22Rv1 (cell line): ENCODE data around the gene KCNMB3.

Source experiments
- ZFX ChIP-seq: fragments of 450-650 bp; IDR thresholded peaks from 2 replicates; pipeline ENCODE4 v1.6.1; 2017; ENCODE audit warnings: antibody characterized with exemption, borderline replicate concordance
- TF ChIP-seq, protein P1 (sequence below): fragments of 450-650 bp; IDR thresholded peaks from 2 replicates; pipeline ENCODE4 v1.5.1; 2017; ENCODE audit warnings: mild to moderate bottlenecking

DNA sequence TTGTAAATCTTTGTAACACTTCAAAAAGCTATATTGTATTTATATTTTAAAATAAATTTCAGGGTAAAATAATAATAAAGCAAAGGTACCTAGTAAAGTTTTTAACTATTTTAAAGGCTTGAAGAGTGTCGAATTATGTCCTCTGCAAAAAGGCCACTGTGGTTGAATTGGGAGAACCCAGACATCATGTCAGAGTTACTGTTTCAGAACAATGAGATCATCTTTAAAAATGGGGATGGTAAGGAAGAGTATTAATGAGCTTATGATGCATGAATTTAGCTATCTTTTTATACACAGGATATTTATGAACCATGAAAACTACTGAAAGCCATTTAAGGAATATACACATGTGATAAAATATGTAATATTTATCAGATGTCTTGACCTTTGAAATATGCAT is 26.3 kb downstream of the KCNMB3 start:
- TF ChIP-seq, protein P1, sequence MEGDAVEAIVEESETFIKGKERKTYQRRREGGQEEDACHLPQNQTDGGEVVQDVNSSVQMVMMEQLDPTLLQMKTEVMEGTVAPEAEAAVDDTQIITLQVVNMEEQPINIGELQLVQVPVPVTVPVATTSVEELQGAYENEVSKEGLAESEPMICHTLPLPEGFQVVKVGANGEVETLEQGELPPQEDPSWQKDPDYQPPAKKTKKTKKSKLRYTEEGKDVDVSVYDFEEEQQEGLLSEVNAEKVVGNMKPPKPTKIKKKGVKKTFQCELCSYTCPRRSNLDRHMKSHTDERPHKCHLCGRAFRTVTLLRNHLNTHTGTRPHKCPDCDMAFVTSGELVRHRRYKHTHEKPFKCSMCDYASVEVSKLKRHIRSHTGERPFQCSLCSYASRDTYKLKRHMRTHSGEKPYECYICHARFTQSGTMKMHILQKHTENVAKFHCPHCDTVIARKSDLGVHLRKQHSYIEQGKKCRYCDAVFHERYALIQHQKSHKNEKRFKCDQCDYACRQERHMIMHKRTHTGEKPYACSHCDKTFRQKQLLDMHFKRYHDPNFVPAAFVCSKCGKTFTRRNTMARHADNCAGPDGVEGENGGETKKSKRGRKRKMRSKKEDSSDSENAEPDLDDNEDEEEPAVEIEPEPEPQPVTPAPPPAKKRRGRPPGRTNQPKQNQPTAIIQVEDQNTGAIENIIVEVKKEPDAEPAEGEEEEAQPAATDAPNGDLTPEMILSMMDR = no peak
- no peak for TF ChIP-seq ZFX
